DMS53 (cell line): ENCODE data around the gene LYPD8.

Experiments used
- DNase-seq: peaks from one replicate; lab custom pipeline; 2025; lab: John Stamatoyannopoulos, UW

LYPD8 gene

DNA sequence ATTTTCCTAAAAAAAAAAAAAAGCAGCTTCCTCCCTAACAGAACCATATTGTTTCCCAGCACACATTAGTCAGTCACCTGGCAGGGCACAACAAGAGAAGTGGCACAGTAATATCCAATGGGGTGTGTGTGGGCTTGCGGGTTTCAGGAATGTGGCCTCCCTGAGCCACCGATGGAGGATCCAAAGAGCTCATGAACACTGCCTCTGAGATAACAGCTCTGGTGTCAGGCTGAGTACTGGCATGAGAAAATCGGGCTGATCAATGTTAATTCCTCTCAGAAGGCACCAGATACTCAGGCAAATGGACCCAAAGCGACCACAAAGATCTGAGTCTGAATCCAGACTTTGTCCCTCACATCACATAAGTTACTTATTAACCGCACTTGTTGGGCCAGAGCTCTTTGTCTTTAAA lies 2.2 kb upstream of the LYPD8 start:
- peak; percentile 89 for DNase-seq

- no peak for DNase-seq
Measured at GRCh38 chr1:248756636-248757035, 1.1 kb upstream of the LYPD8 start.

- DNase-seq, result no peak
Measured at GRCh38 chr1:248756151-248756550, 592 bp upstream of the LYPD8 start.

DNA sequence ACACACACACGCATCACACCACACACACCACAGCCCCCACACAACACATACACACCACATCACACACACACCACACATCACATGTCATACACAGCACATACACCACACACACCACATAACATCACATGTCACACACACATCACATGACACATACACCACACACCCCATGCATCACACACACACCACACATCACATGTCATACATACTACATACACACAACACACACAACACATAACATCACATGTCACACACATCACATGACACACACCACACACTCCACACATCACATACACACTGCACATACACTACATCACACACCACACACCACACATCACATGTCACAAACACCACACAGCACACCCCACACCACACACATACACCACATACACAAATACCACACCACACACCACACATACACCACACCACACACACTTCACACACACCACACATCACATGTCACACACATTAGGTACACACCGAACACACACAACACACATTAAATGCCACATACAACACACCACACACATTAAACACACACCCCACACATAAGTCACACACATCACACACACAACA lies 1.8 kb downstream of the LYPD8 start:
- no peak for DNase-seq

GRCh38 chr1:248753029-248753594 lies 2.4 kb downstream of the LYPD8 start:
- DNase-seq, result no peak

DNA sequence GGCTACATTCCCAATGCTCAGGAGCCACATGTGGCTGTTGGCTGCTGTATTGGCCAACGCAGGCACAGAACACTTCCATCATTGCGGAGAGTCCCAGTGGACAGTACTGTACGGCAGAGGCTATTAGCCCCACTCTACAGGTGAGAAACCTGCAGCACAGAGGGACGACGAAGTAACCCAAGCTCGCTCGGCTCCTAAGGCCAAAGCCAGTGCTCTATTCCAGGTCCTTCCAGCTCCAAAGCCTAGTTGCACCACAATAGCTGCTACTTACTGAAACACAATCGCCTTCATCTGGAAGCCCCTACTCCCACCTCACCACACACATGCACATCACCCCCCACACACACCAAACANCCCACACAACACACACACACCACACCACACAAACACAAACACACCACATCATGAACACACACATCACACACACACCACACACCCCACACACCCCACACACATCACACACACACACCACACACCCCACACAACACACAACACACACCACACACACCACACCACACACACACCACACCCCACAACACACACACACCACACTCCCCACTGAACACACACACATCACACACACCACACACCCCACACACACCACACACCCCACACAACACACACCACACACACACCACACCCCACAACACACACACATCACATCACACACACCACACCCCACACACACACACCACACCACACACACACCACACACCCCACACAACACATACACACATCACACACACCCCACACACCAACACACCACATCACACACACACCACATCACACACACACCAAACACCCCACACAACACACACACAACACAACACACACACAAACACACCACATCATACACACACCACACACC lies 3.2 kb downstream of the LYPD8 start:
- peak; percentile 52 for DNase-seq

- DNase-seq, result no peak
Measured at GRCh38 chr1:248751635-248752034, 3.9 kb downstream of the LYPD8 start.

DNA sequence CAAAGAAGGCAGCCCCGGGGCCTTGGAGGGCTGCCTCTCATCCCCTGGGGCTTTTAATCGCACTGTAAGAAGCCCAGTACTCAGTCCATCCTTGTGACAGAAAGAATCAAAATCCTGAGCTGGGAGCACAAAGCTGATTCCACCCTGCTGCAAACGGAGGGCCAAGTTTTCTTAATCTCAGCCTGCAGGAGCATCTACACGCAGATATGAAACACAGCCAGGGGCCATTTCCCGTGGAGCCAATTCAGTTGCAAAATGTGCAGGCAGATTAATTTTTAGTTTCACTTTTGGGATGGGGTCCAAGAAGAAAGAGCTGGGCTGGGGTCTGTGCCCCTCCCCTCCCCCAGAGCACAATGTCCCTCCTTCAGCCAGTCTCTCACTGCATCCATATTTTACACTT lies 4.4 kb downstream of the LYPD8 start:
- DNase-seq, result no peak

GRCh38 chr1:248750496-248750895 lies 5.1 kb downstream of the LYPD8 start:
- DNase-seq, result peak; percentile 27

DNA sequence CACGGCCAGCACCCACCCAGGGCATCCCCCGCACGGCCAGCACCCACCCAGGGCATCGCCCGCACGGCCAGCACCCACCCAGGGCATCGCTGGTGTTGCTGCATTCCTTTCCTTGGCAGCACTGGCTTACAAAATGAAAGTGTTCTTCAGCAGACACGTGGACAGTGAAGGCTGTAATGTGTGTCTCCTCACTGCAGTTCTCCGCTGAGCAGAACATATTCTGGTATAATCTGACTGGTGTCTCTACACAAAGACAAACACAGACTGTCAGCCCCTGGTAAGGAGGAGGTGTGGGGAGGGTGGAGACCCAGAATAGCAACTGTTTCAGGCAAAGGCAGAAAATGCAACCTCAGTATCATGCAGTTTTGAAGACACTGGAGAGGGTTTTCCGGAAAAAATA lies 7.3 kb downstream of the LYPD8 start:
- DNase-seq, result no peak

GRCh38 chr1:248740876-248741275 lies 14.7 kb downstream of the LYPD8 start:
- no peak for DNase-seq

- peak; percentile 57 for DNase-seq
Measured at GRCh38 chr1:248739572-248740205, 15.9 kb downstream of the LYPD8 start.

GRCh38 chr1:248737457-248737856 lies 18.1 kb downstream of the LYPD8 start:
- no peak for DNase-seq

DNA sequence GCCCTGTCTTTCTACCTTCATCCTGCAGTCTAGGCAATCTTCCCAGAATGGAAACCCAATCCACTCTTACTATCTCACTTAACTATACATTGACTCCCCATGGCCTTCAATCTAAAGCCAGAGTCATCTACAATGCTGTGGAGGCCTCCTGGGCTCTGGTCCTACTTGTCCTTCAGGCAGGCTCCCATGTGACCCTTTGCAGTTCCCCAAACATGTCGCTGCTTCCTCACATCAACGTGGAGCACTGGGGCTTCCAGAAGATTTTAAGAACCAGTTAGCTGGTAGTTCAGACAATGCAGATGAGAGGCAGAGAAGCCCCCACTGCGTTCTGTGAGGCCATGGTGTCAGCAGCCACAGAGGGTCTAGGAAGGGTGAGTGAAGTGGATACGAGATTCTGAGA lies 18.6 kb downstream of the LYPD8 start:
- no peak for DNase-seq

DNA sequence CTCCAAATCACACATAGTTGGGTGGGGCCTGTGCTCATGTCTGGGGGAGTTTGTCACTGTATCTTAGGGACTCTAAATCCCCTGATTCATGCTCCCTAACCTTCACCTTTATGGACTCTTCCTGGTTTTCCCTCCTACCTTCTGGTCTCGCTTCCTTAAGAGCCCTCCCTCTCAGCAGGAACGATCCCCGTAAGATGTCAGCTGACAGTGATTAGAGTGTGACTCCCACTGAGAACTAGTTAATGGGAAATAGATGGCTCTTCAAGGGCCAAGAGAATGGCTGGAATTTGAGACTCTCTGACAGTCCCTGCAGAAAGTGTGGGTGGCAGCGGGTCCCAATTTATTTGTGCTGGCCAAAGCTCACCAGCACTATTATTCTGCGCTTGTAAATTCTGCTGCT lies 22.0 kb downstream of the LYPD8 start:
- DNase-seq, result no peak

DNA sequence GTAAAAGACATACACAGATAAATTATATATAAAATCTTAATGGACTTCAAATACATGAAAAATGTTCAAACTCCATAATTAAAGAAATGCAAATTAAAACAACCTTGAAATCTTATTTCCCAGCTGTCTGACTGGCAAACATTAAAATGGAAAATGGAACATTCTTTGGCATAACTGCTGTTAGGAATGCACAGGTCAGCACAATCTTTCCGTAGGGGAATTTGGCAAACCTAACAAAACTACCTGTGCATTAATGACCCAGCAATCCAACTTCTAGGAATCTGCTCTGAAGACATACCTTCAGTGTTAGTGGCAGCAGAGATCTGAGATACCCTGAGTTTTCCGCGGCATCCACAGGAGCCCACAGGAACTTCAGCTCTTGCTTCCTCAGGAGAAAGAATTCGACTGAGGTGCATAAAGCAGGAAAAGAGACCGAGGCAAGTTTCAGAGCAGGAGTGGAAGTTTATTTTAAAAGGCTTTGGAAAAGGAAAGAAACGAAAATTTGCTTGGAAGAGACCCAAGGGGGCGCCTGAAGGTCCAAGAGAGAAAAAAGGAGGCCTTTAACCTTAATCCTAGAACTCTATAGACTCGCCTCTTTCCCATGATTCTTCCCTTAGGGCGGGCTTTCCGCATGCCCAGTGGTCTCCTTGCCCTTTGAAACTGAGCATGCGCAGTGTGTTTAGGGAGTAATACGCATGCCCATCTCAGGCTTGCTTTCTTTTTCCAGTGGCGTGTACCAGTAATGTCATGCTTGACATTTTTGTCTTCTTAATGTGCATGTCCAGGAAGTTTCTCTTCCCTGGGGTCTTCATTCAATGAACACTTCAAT lies 24.8 kb downstream of the LYPD8 start:
- DNase-seq, result no peak

DNA sequence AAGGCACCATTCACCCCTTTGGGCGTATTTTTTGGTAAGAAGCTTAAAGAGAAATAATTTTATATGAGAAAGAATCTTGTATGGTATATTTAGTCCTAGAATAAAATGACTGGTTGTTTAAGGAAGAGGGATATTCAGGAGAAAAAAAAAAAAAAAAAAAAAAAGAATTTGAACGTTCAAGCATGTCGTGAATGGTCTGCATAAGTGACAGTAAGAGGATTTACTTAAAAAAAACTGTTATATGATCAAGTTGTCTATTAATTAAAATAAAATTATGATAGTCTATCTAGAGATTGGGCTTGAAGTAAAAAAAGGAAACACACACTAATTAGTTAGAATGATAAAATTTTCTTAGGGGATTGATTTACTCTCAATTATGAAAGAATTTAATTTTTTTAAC lies 41.3 kb downstream of the LYPD8 start:
- DNase-seq, result peak; percentile 56

- DNase-seq, result no peak
Measured at GRCh38 chr1:248710305-248710900, 45.2 kb downstream of the LYPD8 start.

DNA sequence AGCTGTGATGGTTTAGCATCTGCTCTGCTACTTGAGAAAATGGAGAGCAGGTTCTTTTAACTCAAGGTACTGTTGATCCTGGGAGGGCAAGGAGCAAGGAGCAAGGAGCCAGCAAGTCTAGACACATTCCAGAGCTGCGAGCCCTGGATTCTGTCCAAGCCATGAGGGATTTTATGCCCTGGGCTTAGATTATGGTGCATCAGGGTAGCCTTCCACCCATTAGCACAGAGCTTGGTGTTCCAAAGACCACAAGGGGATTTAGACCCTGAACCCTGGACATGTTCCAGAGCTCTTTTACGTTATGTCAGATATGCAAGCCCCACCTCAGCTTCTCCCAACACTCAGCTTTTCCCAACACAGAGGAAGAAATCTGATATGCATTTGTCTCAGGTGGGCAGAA lies 51.0 kb downstream of the LYPD8 start:
- DNase-seq, result no peak

DNA sequence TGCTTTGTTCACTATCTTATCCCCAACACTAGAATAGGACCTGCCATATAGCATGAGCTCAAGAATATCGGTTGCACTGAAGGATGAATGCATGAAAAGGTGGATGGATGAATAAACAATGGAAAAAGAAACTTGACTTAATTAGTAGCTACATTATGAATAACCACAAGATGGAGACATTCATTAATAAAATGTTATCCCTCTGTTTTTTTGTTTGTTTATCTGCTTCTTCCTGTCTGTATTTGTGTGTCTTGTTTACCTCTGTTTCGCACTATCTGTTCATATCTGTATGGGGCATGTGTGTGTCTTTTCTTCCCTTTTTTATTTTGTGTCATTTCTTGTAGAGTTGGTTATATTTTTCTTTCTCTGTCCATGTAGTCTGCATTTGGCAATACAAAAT lies 51.9 kb downstream of the LYPD8 start:
- peak; percentile 36 for DNase-seq

GRCh38 chr1:248702714-248703113 lies 52.8 kb downstream of the LYPD8 start, which contains the start of gene OR14I1:
TSS of gene OR14I1 (minus strand) at chr1:248702766.
- DNase-seq, result no peak

GRCh38 chr1:248699099-248699498 lies 56.5 kb downstream of the LYPD8 start:
- no peak for DNase-seq
